Activated T-cell treated with anti-CD3 and anti-CD28 coated beads, Interleukin-2, amount 50 U/mL, for 4 hours (primary cell): ENCODE measurements around the gene KRI1. TPM values are rescaled to one million over a fixed set of nuclear protein-coding genes. Genes with fewer than 3 reads are reported as not detected.
A peak's percentile ranks its signal among the peaks of the same experiment; 100 is the strongest.
"Not testable (repeated sequence)": the region's sequence is repeated elsewhere in the genome, so short reads cannot be mapped to it uniquely, and the experiment has no call there.

Experiments used
- ATAC-seq, 2 donors: fragments of 200-7000 bp; cut with Tn5 transposase; one replicate each; pipeline ENCODE4 v1.10.0; 2021
- DNase-seq: peaks from one replicate; pipeline ENCODE4 v3.0.0-alpha.2; 2020
- H3K27me3 Mint-ChIP-seq: one replicate; pipeline ENCODE4 v1.8.0; 2021; ENCODE audit warnings: low read depth, mixed read lengths
- H3K36me3 Mint-ChIP-seq: one replicate; pipeline ENCODE4 v1.8.0; 2022; ENCODE audit warnings: mixed read lengths; ENCODE audit not compliant: insufficient read depth
- H3K4me1 Mint-ChIP-seq: one replicate; pipeline ENCODE4 v1.8.0; 2021; ENCODE audit warnings: low read depth, mixed read lengths
- H3K4me3 Mint-ChIP-seq: one replicate; pipeline ENCODE4 v1.8.0; 2021; ENCODE audit warnings: mild to moderate bottlenecking, moderate library complexity, mixed read lengths
- H3K9me3 Mint-ChIP-seq: one replicate; pipeline ENCODE4 v1.8.0; 2021; ENCODE audit warnings: mixed read lengths
- total RNA-seq, 3 donors: library from RNA; stranded (reverse); gene quantifications; one replicate each; pipeline ENCODE4 v1.2.1, GENCODE V29; 2021

The KRI1 gene
- total RNA-seq, 3 donors from 2014 or later: 74.2 to 95.4 (median 87.4) TPM

GRCh38 chr19:10549733-10550132, 16.1 kb downstream of the KRI1 start:
- DNase-seq: no peak
- no peaks in the 10 kb centered on the region for H3K27me3 Mint-ChIP-seq
- ATAC-seq: no peak
- H3K4me1 Mint-ChIP-seq: peaks cover 34% of the 10 kb centered on the region
- no peaks in the 10 kb centered on the region for H3K9me3 Mint-ChIP-seq
- no peak overlapping the region for H3K4me3 Mint-ChIP-seq
- H3K36me3 Mint-ChIP-seq: peaks cover 7% of the 10 kb centered on the region

- Mint-ChIP-seq H3K36me3 (peaks cover 7% of the 10 kb centered on the region), H3K9me3 (no peaks in the 10 kb centered on the region), H3K27me3 (no peaks in the 10 kb centered on the region), H3K4me1 (peaks cover 30% of the 10 kb centered on the region), H3K4me3 (no peak overlapping the region)
- DNase-seq (no peak), ATAC-seq (no peak)
Measured at GRCh38 chr19:10548746-10549276, 17.0 kb downstream of the KRI1 start.

DNA sequence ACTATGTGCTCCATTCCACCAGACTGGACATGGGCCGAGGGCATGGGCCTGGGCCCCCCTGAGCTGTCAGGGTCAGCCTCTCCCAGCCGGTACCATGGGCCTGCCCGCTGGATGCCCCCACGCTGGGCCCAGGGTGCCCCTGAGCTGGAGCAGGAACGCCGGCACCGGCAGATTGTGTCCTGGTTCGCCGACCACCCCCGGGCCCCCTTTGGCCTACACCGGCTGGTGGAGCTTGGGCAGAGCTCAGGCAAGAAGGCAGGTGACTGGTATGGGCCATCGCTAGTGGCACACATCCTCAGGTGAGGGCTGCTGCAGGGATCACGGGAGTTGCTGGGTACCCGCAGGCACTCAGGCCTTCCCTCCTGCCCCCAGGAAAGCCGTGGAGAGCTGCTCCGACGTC, 19.0 kb downstream of the KRI1 start:
- Mint-ChIP-seq H3K4me3 (no peak overlapping the region), H3K36me3 (peaks cover 4% of the 10 kb centered on the region), H3K27me3 (no peaks in the 10 kb centered on the region), H3K4me1 (peaks cover 15% of the 10 kb centered on the region), H3K9me3 (no peaks in the 10 kb centered on the region)
- ATAC-seq: no peak
- no peak for DNase-seq

DNA sequence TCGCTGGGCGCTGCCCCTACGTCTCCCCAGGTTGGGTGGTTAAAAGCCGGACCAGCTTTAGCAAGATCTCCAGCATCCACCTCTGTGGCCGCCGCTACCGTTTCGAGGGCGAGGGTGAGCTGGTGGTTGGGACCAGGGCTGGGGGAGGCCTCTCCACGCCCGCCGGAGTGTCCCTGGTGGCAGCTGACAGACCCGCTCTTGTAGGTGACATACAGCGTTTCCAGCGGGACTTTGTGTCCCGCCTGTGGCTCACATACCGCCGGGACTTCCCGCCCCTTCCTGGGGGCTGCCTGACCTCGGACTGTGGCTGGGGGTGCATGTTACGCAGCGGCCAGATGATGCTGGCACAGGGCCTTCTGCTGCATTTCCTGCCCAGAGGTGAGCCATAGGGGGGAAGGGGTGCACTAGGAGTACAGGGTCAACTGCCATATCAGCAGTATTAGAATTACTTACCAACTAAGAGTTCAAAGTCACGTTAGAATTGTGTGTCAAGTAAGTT, 21.0 kb downstream of the KRI1 start:
- peak overlapping the region; percentile 89 for H3K4me3 Mint-ChIP-seq
- H3K9me3 Mint-ChIP-seq: no peaks in the 10 kb centered on the region
- no peaks in the 10 kb centered on the region for H3K36me3 Mint-ChIP-seq
- ATAC-seq (no peak), DNase-seq (no peak)
- peaks cover 2% of the 10 kb centered on the region for H3K27me3 Mint-ChIP-seq
- peaks cover 13% of the 10 kb centered on the region for H3K4me1 Mint-ChIP-seq

- H3K4me1 Mint-ChIP-seq: peaks cover 13% of the 10 kb centered on the region
- no peaks in the 10 kb centered on the region for H3K36me3 Mint-ChIP-seq
- ATAC-seq: peak; percentile 22 to 32
- H3K9me3 Mint-ChIP-seq: no peaks in the 10 kb centered on the region
- H3K27me3 Mint-ChIP-seq: peaks cover 2% of the 10 kb centered on the region
- H3K4me3 Mint-ChIP-seq: peak overlapping the region; percentile 89
- DNase-seq: no peak
Measured at GRCh38 chr19:10544242-10544752, 21.5 kb downstream of the KRI1 start.

DNA sequence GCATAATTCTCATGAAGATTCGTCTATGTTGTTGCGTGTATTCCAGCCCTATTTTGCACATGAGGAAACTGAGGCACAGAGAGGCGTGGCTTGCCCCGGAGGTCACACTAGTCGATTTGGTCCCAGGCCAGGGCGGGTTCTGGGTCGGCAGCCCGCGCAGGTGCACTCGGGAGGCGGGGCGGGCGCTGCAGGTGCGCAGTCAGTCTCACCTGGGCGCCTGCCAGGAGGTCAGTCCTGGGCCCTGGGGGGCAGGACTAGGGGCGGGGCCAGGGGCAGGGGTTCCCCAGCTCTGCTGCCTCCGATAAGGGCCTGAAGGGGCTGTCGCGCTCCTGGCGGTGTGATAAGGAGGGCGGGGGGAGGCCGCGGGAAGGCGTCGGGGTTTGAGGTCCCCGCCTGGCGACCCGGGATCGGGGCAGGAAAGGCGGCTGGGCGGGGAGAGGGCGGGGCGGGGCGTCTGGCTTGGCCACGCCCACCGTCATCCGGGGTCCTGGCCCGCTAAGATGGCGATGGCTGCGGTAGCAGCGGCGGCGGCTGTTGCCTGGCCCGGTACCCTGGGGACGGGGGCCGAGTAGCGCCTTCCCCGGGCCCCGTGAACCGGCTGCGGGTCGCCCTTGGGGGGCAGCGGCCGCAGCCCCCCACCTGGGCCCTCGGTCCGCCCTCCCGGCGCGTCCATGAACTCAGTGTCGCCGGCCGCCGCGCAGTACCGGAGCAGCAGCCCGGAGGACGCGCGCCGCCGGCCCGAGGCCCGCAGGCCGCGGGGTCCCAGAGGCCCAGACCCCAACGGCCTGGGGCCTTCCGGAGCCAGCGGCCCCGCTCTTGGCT, 22.2 kb downstream of the KRI1 start, which contains the start of gene ATG4D:
TSS of gene ATG4D (plus strand) at position 485 of the 822 bp plus-strand sequence. CDS start at position 672, 187 bp downstream.
- Mint-ChIP-seq H3K4me3 (peak within 1 kb of the TSS; percentile 89), H3K9me3 (no peaks in the 10 kb centered on the region), H3K36me3 (no peaks in the 10 kb centered on the region), H3K4me1 (peaks cover 14% of the 10 kb centered on the region), H3K27me3 (peaks cover 7% of the 10 kb centered on the region)
- ATAC-seq (peak; percentile 91 to 93), DNase-seq (peak; percentile 73)

DNA sequence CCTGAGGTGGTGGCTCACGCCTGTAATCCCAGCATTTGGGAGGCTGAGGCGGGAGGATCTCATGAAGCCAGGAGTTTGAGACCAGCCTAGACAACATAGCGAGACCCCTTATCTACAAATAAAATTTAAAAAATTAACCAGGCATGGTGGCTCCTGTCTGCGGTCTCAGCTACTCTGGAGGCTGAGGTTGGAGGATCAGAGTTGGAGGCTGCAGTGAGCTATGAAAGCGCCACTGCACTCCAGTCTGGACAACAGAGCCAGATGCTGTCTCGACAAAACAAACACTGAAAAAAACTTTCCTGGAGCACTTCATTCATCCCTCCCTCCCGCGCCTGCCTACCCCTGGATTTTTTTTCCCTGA, 22.8 kb downstream of the KRI1 start:
- ATAC-seq: no peak
- Mint-ChIP-seq H3K4me1 (peaks cover 14% of the 10 kb centered on the region), H3K27me3 (peaks cover 13% of the 10 kb centered on the region), H3K4me3 (peak overlapping the region; percentile 75), H3K36me3 (no peaks in the 10 kb centered on the region), H3K9me3 (no peaks in the 10 kb centered on the region)
- DNase-seq: no peak

DNA sequence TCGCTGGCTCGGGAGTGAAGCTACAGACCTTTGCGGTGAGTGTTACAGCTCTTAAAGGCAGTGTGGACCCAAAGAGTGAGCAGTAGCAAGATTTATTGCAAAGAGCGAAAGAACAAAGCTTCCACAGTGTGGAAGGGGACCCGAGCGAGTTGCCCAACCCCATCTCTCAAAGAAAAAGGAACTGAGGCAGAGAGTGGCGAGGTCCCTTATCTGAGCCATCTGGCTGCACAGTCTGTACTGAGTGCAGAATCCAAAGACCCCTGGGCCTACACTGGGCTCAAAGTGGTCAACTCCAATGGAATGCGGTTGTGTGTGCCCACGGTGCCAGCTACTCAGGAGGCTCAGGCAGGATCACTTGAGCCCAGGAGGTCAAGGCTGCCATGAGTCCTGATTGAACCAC, 26.8 kb downstream of the KRI1 start:
- not testable (repeated sequence) for DNase-seq, H3K36me3 Mint-ChIP-seq
- H3K27me3 Mint-ChIP-seq: peaks cover 23% of the 10 kb centered on the region

GRCh38 chr19:10538204-10538983, 27.4 kb downstream of the KRI1 start:
- no peaks in the 10 kb centered on the region for H3K36me3 Mint-ChIP-seq
- H3K4me3 Mint-ChIP-seq: no peak overlapping the region
- no peaks in the 10 kb centered on the region for H3K9me3 Mint-ChIP-seq
- DNase-seq: no peak
- no peak for ATAC-seq
- H3K4me1 Mint-ChIP-seq: peaks cover 3% of the 10 kb centered on the region
- peaks cover 23% of the 10 kb centered on the region for H3K27me3 Mint-ChIP-seq

More for the DNA sequence above, 26.8 kb downstream of the KRI1 start:
- not testable (repeated sequence) for H3K4me1 Mint-ChIP-seq, ATAC-seq, H3K9me3 Mint-ChIP-seq, H3K4me3 Mint-ChIP-seq

GRCh38 chr19:10537668-10538067, 28.1 kb downstream of the KRI1 start:
- ATAC-seq (no peak), DNase-seq (no peak)
- peaks cover 2% of the 10 kb centered on the region for H3K4me1 Mint-ChIP-seq
- no peak overlapping the region for H3K4me3 Mint-ChIP-seq
- no peaks in the 10 kb centered on the region for H3K9me3 Mint-ChIP-seq
- H3K36me3 Mint-ChIP-seq: no peaks in the 10 kb centered on the region
- peaks cover 23% of the 10 kb centered on the region for H3K27me3 Mint-ChIP-seq

DNA sequence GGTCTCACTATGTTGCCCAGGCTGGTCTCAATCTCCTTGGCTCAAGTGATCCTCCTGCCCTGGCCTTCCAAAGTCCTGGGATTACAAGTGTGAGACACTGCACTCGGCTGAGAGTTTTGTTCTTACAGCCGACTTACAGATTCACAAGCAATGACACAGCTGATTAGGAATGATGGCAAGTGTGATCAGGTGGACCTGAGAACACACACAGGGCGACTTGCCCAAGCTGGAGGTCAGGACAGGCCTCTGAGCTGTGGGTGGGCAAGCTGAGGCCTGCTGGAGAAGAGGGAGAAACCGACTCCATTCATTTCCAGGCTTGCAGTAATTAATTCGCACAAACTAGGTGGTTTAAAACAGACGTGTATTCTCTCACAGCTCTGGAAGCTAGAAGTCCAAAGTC, 30.2 kb downstream of the KRI1 start:
- H3K36me3 Mint-ChIP-seq: no peaks in the 10 kb centered on the region
- H3K9me3 Mint-ChIP-seq: no peaks in the 10 kb centered on the region
- peaks cover 23% of the 10 kb centered on the region for H3K27me3 Mint-ChIP-seq
- no peak overlapping the region for H3K4me3 Mint-ChIP-seq
- ATAC-seq: no peak
- peaks cover 2% of the 10 kb centered on the region for H3K4me1 Mint-ChIP-seq
- DNase-seq: no peak

DNA sequence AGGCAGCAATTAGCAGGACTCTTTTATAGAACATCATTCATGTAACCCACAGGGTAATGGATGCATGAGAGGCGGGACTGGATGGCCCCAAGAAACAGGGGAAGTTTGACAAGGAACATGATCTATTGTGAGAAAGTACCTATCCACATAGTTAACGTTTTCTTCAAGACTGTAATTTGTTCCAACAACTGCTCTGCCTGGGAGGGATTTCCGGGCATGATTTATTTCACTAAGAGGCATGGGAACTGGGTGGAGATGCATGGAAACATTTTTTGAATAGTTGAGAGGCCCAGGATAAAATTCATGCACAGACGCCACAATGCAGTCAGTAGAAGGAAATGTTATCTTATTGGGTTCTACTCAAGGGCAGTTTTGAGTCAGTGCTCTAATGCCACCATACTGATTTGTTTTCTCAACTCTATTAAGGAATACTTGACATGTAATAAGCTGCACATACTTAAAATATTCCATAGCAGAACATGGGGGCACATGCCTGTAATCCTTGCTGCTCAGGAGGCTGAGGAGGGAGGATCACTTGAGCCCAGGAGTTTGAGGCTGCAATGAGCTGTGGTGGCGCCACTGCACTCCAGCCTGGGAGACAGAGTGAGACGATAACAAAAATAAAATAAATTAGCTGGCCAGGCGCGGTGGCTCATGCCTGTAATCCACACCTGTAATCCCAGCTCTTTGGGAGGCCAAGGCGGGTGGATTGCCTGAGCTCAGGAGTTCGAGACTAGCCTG, 32.0 kb downstream of the KRI1 start:
- DNase-seq: no peak
- H3K27me3 Mint-ChIP-seq: peaks cover 17% of the 10 kb centered on the region
- H3K4me3 Mint-ChIP-seq: no peak overlapping the region
- no peaks in the 10 kb centered on the region for H3K9me3 Mint-ChIP-seq
- peaks cover under 1% of the 10 kb centered on the region for H3K4me1 Mint-ChIP-seq
- H3K36me3 Mint-ChIP-seq: no peaks in the 10 kb centered on the region
- ATAC-seq: no peak

DNA sequence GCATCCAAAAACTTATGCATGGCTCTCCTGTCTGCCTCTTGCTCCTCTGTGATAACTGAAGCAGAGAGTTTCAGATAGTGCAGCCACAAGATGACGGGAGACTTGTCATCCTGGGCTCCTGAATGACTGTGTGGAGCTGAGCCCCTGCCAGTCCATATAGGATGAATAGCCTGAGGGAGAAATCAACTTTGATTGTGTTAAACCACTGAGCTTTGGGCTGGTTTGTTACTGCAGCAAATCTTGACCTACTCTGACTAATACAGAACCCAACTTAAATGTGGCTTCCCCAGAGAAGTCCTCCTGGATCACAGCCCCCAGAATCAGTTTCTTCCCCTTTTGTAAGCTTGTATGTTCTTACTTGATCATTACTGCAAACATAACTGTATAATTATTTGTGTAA, 33.4 kb downstream of the KRI1 start:
- Mint-ChIP-seq H3K4me1 (no peaks in the 10 kb centered on the region), H3K36me3 (no peaks in the 10 kb centered on the region), H3K27me3 (peaks cover 8% of the 10 kb centered on the region), H3K9me3 (no peaks in the 10 kb centered on the region), H3K4me3 (no peak overlapping the region)
- ATAC-seq (no peak), DNase-seq (no peak)

GRCh38 chr19:10526887-10527286, 38.9 kb downstream of the KRI1 start:
- ATAC-seq, H3K27me3 Mint-ChIP-seq, H3K4me1 Mint-ChIP-seq, H3K9me3 Mint-ChIP-seq, DNase-seq, H3K36me3 Mint-ChIP-seq, H3K4me3 Mint-ChIP-seq: not testable (repeated sequence)
